Right cardiac atrium (tissue), 5 donors: Measurements from ENCODE around the gene MEIS2. TPM values are rescaled to one million over a fixed set of nuclear protein-coding genes. Genes with fewer than 3 reads are reported as not detected.

ENCODE experiments used
- ATAC-seq, 2 donors: fragments of 200-7000 bp; cut with Tn5 transposase; one replicate each; pipeline versions ENCODE4 v1.8.0 to v1.9.1; 2020; ENCODE audit warnings: moderate library complexity in 2 of 2, mild to moderate bottlenecking in 1 of 2
- DNase-seq, 3 donors: peaks; one replicate each; pipeline ENCODE4 v3.0.0-alpha.2; 2020
- H3K27ac ChIP-seq: one replicate; pipeline ENCODE4 v1.5.1; 2013; ENCODE audit warnings: mild to moderate bottlenecking, low read length, control low read depth, moderate library complexity
- H3K27me3 ChIP-seq: one replicate; pipeline ENCODE4 v1.6.1; 2013; ENCODE audit not compliant: control insufficient read depth, insufficient read depth
- H3K4me1 ChIP-seq: one replicate; pipeline ENCODE4 v1.6.1; 2013; ENCODE audit warnings: low read length; ENCODE audit not compliant: control insufficient read depth, insufficient read depth
- H3K4me3 ChIP-seq: one replicate; pipeline ENCODE4 v1.5.1; 2013; ENCODE audit warnings: low read length, control low read depth
- H3K9me3 ChIP-seq: one replicate; pipeline ENCODE4 v1.6.1; 2013; ENCODE audit warnings: low read length; ENCODE audit not compliant: control insufficient read depth
- WGBS: extraction: QIAGEN DNeasy Blood & Tissue Kit; methylation state at CpG from one replicate; pipeline ENCODE4 v1.1.7; 2013; 5-methylcytosine and 5-hydroxymethylcytosine counted together
- intact Hi-C, 4 donors: fragments of 100-400 bp; cut with DNase I; formaldehyde crosslinking; loops; one replicate each; pipeline versions ENCODE4 v1.11.0 to v1.14.0; 2022 to 2023
- polyA plus RNA-seq: library from polyadenylated mRNA; stranded (reverse); fragments of 200-250 nt; gene quantifications from one replicate; pipeline ENCODE4 v1.2.3, GENCODE V29; 2013
- total RNA-seq, 4 donors: library from RNA; stranded (reverse); fragmentation: NEBNext Ultra II Directional; extraction: Animal tissue kit (Norgen Biotek cat#: 25700); gene quantifications; one replicate each; pipeline ENCODE4 v1.2.1, GENCODE V29; 2021
- donor health status: healthy with polysubstance abuse.
- donor health status: DM: no; HTN: yes; CAD: no.
- donor health status: DM: no; HTN: no; CAD: no.
- donor health status: DM: no; HTN: yes; CAD: no; lungs with severe emphysema.
- donor health status: DM: yes; HTN: yes; CAD: no.

The MEIS2 gene
- total and polyA plus RNA-seq, 5 donors = 14.8 to 33.4 (median 29.6) TPM

DNA sequence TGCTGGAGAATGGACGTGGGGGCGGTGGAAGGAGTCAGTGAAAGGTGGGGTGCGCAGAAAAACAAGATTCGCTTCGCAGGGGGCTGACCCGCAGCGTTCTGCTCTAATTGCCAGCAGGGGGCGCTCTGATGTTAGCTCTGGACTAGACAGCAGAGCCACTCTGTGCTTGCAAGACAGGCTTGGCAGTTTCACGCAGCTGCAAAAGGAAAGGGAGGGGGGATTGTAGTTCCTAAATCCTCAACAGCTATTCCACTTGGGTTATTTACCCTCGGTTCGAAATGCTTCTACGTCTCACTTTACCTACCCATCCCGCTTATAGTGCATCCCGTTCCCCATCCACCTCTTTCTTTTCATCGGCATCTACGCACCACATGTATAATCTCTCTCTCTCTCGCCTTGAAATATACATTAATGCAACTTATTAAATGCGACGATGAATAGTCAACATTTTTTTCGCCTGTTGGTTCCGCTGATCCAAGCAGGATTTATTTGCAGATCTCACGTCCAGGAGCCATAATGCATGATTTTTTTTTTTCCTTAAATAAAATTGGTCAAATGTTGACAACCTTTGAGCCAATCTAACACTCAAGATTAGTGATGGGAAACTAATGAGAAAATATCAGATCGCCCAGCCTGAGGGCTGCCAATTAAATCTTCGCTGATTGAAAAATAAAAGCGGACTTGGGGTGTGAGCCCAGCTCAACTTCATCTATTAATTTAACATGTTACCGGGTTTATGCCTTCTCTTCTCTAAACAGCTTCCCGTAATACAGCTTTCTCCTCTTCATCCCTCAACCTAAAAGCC is 216.4 kb downstream of the MEIS2 start:
- intact Hi-C loops = loop anchor here (2.0 to 10.0 kb wide), 5 partner anchors 218 to 251 kb away; partner anchors contain the start of gene MEIS2 (in 2 of the 4)
- H3K27me3 ChIP-seq = no peaks in the 10 kb centered on the region
- no peak overlapping the region for H3K27ac ChIP-seq
- no peaks in the 10 kb centered on the region for H3K9me3 ChIP-seq
- peak; percentile 89 to 95 (median 94) for DNase-seq
- H3K4me3 ChIP-seq = peak overlapping the region; percentile 58
- peaks cover 8% of the 10 kb centered on the region for H3K4me1 ChIP-seq
- 20% methylated on average over 27 of the region's 27 CpGs for WGBS
- peak; percentile 89 to 92 for ATAC-seq

DNA sequence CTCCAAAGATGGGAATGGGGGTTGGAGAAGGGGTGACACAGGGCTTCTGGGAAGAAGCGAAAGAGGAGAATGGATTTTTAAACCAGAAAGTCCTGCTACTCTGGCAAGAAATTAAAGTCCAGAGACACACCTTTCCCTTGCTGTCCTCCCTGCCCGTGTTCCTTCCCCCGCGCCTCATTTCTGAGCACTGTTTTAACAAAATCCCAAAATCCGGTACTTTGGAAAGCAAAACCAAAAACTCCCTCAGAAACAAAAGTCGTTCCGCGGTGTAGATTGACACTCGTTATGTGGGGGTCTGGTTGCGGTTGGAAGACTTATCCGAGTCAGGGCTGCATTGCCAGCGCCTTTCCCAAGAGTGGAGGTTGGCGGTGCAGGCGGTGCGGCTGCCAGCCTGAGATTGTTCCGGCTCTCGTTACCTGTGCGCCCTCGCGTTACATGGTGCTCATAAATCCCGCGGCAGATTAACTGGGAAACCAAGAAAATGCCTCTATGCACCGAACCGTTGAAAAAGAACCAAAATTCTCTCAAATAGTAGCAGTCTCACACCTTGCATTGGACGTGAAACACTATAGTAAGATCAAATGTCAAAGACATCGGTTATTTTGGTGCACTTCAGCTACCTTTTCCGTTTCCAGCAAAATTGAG is 217.7 kb downstream of the MEIS2 start:
- peak in 1 of 3 donors; percentile 44 for DNase-seq
- 18% methylated on average over 27 of the region's 27 CpGs for WGBS
- peaks cover 6% of the 10 kb centered on the region for H3K4me1 ChIP-seq
- no peak overlapping the region for H3K27ac ChIP-seq
- ATAC-seq = no peak
- intact Hi-C loops = loop anchor here (2.0 to 10.0 kb wide), 5 partner anchors 220 to 252 kb away; partner anchors contain the start of gene MEIS2 (in 2 of the 4)
- peak overlapping the region; percentile 58 for H3K4me3 ChIP-seq
- H3K27me3 ChIP-seq = no peaks in the 10 kb centered on the region
- H3K9me3 ChIP-seq = no peaks in the 10 kb centered on the region

DNA sequence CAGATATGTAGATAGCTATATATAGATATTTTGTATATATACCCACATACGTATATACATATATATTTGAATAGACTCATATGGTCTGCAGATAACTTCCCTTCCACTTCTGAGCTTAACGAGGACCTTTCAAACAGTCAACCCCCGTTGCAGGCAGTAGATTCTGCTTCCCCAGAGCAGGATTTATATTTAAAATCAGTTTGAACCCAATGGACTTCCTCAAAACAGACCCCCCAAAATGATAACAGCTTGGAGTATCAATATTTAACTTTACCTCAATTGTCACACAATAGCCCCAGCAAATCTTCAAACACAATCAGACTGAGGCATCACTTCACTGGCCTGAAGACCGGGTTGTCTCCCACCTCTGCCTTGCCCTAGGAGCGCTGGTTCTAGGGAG is 218.3 kb downstream of the MEIS2 start:
- ATAC-seq (no peak), DNase-seq (no peak)
- Histone ChIP-seq H3K27me3 (no peaks in the 10 kb centered on the region), H3K4me1 (peaks cover 6% of the 10 kb centered on the region), H3K4me3 (no peak overlapping the region), H3K9me3 (no peaks in the 10 kb centered on the region), H3K27ac (no peak overlapping the region)
- intact Hi-C loops = loop anchor here (2.0 to 10.0 kb wide), 5 partner anchors 220 to 253 kb away; partner anchors contain the start of gene MEIS2 (in 2 of the 4)
- WGBS = 65% methylated on average over 5 of the region's 5 CpGs

DNA sequence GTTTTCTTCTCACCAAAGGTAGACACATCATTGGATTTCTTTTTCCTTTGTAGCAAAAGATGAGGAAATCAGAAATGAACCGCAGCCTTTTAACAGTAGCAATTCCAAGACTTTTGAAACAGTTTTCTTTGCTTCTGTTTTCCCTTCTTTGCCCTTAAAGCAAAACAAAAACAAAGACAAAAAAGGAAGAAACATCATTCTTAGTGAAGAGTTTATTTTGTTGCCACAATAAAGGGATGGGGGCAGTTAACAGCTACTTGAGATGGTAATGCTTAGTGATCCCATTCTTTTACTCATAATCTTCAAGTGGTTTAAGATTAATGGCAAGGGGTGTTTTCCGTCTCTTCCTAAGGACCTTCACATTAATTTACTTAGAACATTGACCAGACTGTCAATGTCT is 218.8 kb downstream of the MEIS2 start:
- peaks cover 6% of the 10 kb centered on the region for H3K4me1 ChIP-seq
- no peak overlapping the region for H3K4me3 ChIP-seq
- no peak for DNase-seq
- no peaks in the 10 kb centered on the region for H3K9me3 ChIP-seq
- WGBS = 75% methylated on average over 2 of the region's 2 CpGs
- no peak overlapping the region for H3K27ac ChIP-seq
- H3K27me3 ChIP-seq = no peaks in the 10 kb centered on the region
- intact Hi-C loops = loop anchor here (5.0 to 10.0 kb wide), 4 partner anchors 221 to 253 kb away; partner anchors contain the start of gene MEIS2 (in 2 of the 4)
- ATAC-seq = no peak

DNA sequence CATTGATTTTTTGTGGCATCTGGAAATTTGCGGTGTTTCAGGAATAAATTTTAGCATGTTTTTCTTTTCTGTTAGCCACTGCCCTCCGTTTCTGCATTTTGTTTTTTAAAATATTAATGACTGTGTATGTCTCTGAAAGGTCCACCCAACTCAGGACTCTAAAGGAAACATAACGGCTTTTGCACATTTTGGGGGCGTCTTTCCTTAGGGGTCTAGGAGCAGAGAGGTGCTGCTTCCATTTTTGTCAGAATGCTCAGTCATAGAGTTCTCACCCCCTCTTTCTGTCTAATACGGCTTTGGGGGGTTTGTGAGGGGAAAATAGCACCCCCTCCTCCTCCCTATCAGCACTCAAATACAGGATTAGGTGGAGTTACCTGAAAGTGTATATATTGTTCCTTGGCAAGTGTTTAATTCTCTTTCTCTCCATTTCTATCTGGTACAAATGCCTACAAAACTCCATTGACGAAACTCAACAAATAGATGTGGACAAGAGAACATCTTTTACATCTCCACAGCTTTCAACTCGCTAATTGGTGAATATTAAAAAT is 219.4 kb downstream of the MEIS2 start:
- intact Hi-C loops = loop anchor here (5.0 to 10.0 kb wide), 4 partner anchors 221 to 254 kb away; partner anchors contain the start of gene MEIS2 (in 2 of the 4)
- no peaks in the 10 kb centered on the region for H3K27me3 ChIP-seq
- 57% methylated on average over 7 of the region's 7 CpGs for WGBS
- no peak overlapping the region for H3K27ac ChIP-seq
- no peak overlapping the region for H3K4me3 ChIP-seq
- peaks cover 6% of the 10 kb centered on the region for H3K4me1 ChIP-seq
- H3K9me3 ChIP-seq = no peaks in the 10 kb centered on the region
- ATAC-seq (no peak), DNase-seq (no peak)

DNA sequence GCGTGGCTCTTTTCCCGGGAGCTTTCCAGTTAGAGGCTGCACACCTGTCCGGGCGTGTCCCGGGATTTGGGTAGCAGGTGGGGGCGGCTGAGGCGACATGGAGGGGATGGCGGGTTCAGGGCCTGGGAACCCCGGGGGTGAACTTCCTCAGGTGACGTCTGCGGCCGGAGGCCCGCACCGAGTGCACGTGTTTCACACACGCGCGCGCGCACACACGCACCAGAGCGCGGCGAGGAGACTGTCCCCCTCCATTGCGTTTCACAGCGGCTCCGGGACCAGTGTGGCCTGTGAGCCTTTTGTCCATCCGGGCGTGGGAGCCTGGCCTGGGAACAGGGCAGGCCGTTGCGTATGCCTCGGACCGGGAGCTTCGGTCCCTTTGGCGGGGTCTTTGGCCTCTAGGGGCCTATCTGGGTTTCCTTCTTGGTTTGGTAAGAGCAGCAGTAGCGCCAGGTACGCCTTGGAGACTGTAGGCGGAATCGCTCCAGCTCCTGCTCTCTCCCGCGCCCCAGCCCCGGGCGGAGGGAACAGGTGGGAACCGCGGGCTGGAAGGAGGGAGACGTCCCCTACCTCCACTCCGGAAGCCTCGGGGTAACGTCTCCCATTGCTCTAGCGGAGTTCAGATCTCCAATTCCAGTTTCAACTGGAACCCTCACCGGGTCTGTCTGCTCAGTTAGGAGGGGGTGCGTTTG is 220.0 kb downstream of the MEIS2 start:
- Histone ChIP-seq H3K27me3 (no peaks in the 10 kb centered on the region), H3K4me3 (no peak overlapping the region), H3K4me1 (peaks cover 6% of the 10 kb centered on the region), H3K9me3 (no peaks in the 10 kb centered on the region), H3K27ac (no peak overlapping the region)
- intact Hi-C loops = loop anchor here (5.0 to 10.0 kb wide), 4 partner anchors 222 to 254 kb away; partner anchors contain the start of gene MEIS2 (in 2 of the 4)
- 29% methylated on average over 52 of the region's 52 CpGs for WGBS
- ATAC-seq = no peak
- DNase-seq = peak in 2 of 3 donors; percentile 52 to 62

DNA sequence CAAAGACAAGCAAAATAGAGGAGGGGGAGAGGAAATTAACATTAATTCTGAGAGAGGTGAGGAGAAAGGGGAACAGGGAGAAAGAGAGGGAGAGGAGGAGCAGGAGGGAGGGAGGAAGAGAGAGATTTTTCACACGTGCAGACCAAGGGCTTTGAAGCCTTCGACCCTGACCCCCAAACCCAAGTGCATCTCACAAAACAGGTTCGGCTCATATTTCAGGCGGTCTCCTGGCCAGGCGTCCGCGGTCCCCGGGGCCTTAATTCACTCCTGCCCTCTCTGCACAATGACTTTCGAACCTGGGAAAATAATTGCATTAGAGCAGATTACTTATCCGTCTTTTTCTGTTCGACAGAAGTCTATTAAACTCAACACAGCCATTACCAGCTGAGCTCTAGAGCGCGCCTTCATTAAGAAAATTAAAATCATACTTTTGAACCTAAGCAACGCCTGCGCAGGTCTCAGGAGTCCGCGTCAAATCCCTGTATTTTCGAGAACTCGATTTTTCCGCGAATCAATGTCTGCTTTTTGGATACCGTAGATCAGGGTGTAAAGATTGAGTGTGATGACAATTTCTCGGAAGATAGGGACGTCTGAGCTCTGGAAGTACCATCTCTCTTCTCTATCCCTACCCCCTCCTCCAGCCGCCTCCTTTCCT is 220.7 kb downstream of the MEIS2 start:
- intact Hi-C loops = loop anchor here (5.0 to 10.0 kb wide), 4 partner anchors 223 to 255 kb away; partner anchors contain the start of gene MEIS2 (in 2 of the 4)
- no peak for ATAC-seq
- no peak overlapping the region for H3K27ac ChIP-seq
- no peaks in the 10 kb centered on the region for H3K9me3 ChIP-seq
- peaks cover 6% of the 10 kb centered on the region for H3K4me1 ChIP-seq
- 51% methylated on average over 25 of the region's 25 CpGs for WGBS
- no peak for DNase-seq
- no peaks in the 10 kb centered on the region for H3K27me3 ChIP-seq
- no peak overlapping the region for H3K4me3 ChIP-seq

DNA sequence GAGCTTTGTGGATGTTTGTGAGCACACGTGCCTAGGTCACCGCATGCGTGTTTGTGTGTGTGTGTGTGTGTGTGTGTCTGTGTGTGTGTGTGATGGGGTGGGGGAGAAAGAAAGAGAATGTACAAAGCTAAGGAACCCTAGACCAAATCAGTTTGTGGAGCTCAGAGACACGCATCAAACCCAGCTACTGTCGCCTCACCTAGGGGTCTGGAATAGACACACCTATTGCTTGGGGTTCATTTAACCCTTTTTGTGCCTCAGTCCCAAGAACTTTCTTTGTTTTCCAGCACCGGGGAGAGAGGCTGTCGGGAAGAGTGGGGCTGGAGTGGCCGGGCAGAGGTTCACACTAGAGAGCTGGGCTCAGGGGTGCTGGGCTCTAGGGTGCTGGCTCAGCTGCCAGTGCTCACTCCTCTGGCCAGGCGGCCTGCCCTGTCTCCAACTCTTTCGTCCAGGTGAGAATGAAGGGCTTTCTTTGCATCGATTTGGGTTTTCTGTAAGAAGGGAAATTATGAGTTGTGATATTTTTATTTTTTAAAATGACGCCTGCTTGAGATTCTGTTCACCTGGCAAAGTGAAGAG is 221.6 kb downstream of the MEIS2 start:
- WGBS = 49% methylated on average over 12 of the region's 12 CpGs
- Histone ChIP-seq H3K27me3 (no peaks in the 10 kb centered on the region), H3K4me3 (no peak overlapping the region), H3K9me3 (no peaks in the 10 kb centered on the region), H3K27ac (no peak overlapping the region), H3K4me1 (peaks cover 6% of the 10 kb centered on the region)
- ATAC-seq (peak in 1 of 2 donors; percentile 7), DNase-seq (no peak)
- intact Hi-C loops = no loop called here

DNA sequence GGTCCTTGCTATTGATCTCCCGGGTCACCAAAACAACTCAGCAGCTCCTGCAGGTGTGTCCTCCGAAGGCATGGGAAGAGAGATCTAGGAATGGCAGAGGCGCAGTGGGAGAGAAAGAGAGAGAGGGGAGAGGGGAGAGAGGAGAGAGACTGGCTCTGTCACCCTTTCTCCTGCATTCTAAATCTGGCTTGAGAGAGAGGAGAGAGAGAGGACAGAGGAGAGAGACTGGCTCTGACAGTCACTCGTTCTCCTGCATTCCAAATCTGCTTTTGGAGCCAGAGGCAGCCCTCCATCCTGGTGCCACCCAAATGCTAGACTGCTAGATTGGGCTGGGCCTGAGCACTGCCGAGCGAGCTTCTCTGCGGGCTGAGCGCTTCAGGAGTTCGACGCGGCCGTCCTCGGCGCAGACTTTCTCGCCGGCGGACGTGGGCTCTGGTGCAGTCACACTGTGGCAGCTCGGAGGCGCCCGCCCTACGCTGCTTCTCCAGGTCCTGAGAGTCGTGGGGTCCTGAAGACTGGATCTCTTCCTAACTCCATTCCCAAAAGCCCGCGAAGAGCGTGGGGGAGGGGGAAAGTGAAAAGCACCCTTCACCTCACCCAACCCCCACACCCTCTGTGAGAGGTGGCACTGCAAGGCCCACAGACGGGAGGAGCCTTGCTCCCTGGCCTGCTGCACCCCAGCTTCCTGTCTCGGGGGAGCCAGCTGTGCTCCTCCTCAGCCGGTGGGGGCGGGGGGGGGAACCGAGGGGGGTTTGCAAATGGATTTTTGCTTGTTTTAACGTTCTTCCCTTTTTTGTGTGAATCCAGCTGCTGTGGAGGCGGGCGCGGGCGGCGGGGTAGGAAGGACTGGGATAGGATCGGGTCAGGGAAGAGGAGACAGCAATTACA is 222.3 kb downstream of the MEIS2 start:
- DNase-seq = peak; percentile 25 to 63 (median 53)
- Histone ChIP-seq H3K27me3 (no peaks in the 10 kb centered on the region), H3K27ac (no peak overlapping the region), H3K4me1 (peaks cover 6% of the 10 kb centered on the region), H3K4me3 (peak overlapping the region; percentile 18), H3K9me3 (no peaks in the 10 kb centered on the region)
- WGBS = 30% methylated on average over 38 of the region's 38 CpGs
- ATAC-seq = peak; percentile 68 to 73
- intact Hi-C loops = no loop called here
